H1 (cell line): Measurements from ENCODE around the gene TBC1D22B. TPM values are rescaled to one million over a fixed set of nuclear protein-coding genes. Genes with fewer than 3 reads are reported as not detected.

ENCODE experiments used
- CHD7 ChIP-seq: fragments of 300-600 bp; sonication (generic); IDR thresholded peaks from 2 replicates; pipeline ENCODE4 v1.7.1; 2012; ENCODE audit warnings: low read length, moderate library complexity, mild to moderate bottlenecking, inconsistent platforms; ENCODE audit not compliant: insufficient replicate concordance
- POLR2AphosphoS5 ChIP-seq: IDR thresholded peaks from 2 replicates; pipeline ENCODE4 v1.6.1; 2011; ENCODE audit warnings: low read depth, low read length
- TEAD4 ChIP-seq: IDR thresholded peaks from 2 replicates; pipeline ENCODE4 v1.6.1; 2012; ENCODE audit warnings: low read depth, low read length, inconsistent platforms, mixed read lengths
- polyA plus RNA-seq, 7 experiments: library from polyadenylated mRNA; depleted of rRNA in 3 of 7; stranded (reverse) in 5 of 7; unstranded in 2 of 7; fragments of >200 nt in 5 of 7; fragments of 200-250 nt in 2 of 7; gene quantifications; 1 replicate in 5 of 7; 2 replicates in 1 of 7; 4 replicates in 1 of 7; pipeline versions ENCODE4 v1.2.1 to v1.2.3, GENCODE V29; 2011 to 2013; ENCODE audit warnings: missing spikeins in 2 of 7, mixed read lengths in 2 of 7
- total RNA-seq: library from RNA; stranded (reverse); fragmentation: NEBNext Ultra II Directional; extraction: Animal tissue kit (Norgen Biotek cat#: 25700); gene quantifications from 2 replicates; pipeline ENCODE4 v1.2.1, GENCODE V29; 2021
- TF ChIP-seq, protein P1 (sequence below): IDR thresholded peaks from 2 replicates; pipeline ENCODE4 v1.6.1; 2011; ENCODE audit warnings: low read length, improper control_type of control experiment

TBC1D22B gene
- total and polyA plus RNA-seq, 2 of the 8 experiments (the other 6 are each of a cell fraction or from before 2014, with no cell fraction given): 10.1 to 17.4 TPM

DNA sequence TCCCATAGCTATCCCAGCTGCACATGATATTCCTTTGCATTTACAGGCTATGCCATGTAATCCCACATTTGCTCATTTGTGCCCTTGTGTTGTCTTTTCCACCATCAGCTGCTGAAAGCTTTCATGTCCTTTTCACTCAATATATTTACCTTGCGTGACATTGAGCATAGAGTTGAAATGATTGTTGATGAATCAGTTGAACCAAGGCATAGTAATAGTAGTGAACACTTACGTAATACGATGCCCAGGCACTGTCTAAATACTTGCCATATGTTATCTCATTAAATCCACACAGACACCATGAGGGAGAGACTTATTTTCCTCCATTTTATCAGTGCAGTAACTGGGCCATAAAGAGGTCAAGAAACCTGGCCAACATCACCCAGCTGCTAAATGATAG lies 109.3 kb downstream of the TBC1D22B start (continued):
- TF ChIP-seq CHD7 (no peak), TEAD4 (no peak), POLR2AphosphoS5 (no peak)
- TF ChIP-seq, protein P1, sequence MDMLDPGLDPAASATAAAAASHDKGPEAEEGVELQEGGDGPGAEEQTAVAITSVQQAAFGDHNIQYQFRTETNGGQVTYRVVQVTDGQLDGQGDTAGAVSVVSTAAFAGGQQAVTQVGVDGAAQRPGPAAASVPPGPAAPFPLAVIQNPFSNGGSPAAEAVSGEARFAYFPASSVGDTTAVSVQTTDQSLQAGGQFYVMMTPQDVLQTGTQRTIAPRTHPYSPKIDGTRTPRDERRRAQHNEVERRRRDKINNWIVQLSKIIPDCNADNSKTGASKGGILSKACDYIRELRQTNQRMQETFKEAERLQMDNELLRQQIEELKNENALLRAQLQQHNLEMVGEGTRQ: no peak
